Stimulated activated effector memory CD8-positive, alpha-beta T cell treated with anti-CD3 and anti-CD28 coated beads, Interleukin-12 subunit alpha, Interleukin-12 subunit beta, amount 100 ng/mL, for 72 hours (primary cell): ENCODE data around the gene KHDC3L.
A peak's percentile ranks its signal among the peaks of the same experiment; 100 is the strongest.

Experiments used
- ATAC-seq: fragments of 150-1000 bp; cut with Tn5 transposase; 2 replicates; pipeline ENCODE4 v1.10.0; 2021
- DNase-seq, 2 donors: peaks; one replicate each; pipeline ENCODE4 v3.0.0; 2021 to 2022; ENCODE audit warnings: low spot score in 2 of 2
- H3K27ac Mint-ChIP-seq: one replicate; pipeline ENCODE4 v1.8.0; 2022; ENCODE audit warnings: mild to moderate bottlenecking, mixed read lengths
- H3K36me3 Mint-ChIP-seq: one replicate; pipeline ENCODE4 v1.8.0; 2022; ENCODE audit warnings: mild to moderate bottlenecking, mixed read lengths
- H3K4me1 Mint-ChIP-seq: one replicate; pipeline ENCODE4 v1.8.0; 2022; ENCODE audit warnings: mixed read lengths
- H3K4me3 Mint-ChIP-seq: one replicate; pipeline ENCODE4 v1.8.0; 2022; ENCODE audit warnings: mild to moderate bottlenecking, mixed read lengths
- H3K9me3 Mint-ChIP-seq: one replicate; pipeline ENCODE4 v1.8.0; 2022; ENCODE audit warnings: mixed read lengths

KHDC3L gene

GRCh38 chr6:73362358-73362757, at the start of gene KHDC3L:
TSS of gene KHDC3L (plus strand) at chr6:73362658. CDS start at chr6:73362730, 72 bp downstream.
- Mint-ChIP-seq H3K4me3 (no peak within 1 kb of the TSS), H3K36me3 (no peaks in the 10 kb centered on the region), H3K27ac (no peak within 1 kb of the TSS), H3K4me1 (no peaks in the 10 kb centered on the region), H3K9me3 (no peaks in the 10 kb centered on the region)
- ATAC-seq = no peak
- no peak for DNase-seq

- ATAC-seq = peak; percentile 4
- no peak for DNase-seq
- Mint-ChIP-seq H3K4me3 (no peak overlapping the region), H3K9me3 (no peaks in the 10 kb centered on the region), H3K4me1 (peaks cover 13% of the 10 kb centered on the region), H3K27ac (no peak overlapping the region), H3K36me3 (no peaks in the 10 kb centered on the region)
Measured at GRCh38 chr6:73314577-73315492, 47.6 kb upstream of the KHDC3L start.

GRCh38 chr6:73323323-73323722, 39.1 kb upstream of the KHDC3L start:
- no peaks in the 10 kb centered on the region for H3K4me1 Mint-ChIP-seq
- no peak for ATAC-seq
- H3K27ac Mint-ChIP-seq = no peak overlapping the region
- DNase-seq = no peak
- H3K36me3 Mint-ChIP-seq = no peaks in the 10 kb centered on the region
- H3K4me3 Mint-ChIP-seq = no peak overlapping the region
- no peaks in the 10 kb centered on the region for H3K9me3 Mint-ChIP-seq

- DNase-seq (no peak), ATAC-seq (no peak)
- Mint-ChIP-seq H3K4me3 (no peak overlapping the region), H3K4me1 (no peaks in the 10 kb centered on the region), H3K9me3 (no peaks in the 10 kb centered on the region), H3K36me3 (no peaks in the 10 kb centered on the region), H3K27ac (no peak overlapping the region)
Measured at GRCh38 chr6:73325656-73326055, 36.8 kb upstream of the KHDC3L start.

GRCh38 chr6:73328790-73329189, 33.7 kb upstream of the KHDC3L start:
- Mint-ChIP-seq H3K9me3 (no peaks in the 10 kb centered on the region), H3K27ac (no peak overlapping the region)
- no peak for ATAC-seq

GRCh38 chr6:73329201-73329600, 33.3 kb upstream of the KHDC3L start:
- H3K36me3 Mint-ChIP-seq = no peaks in the 10 kb centered on the region
- ATAC-seq = peak; percentile 82
- H3K4me1 Mint-ChIP-seq = no peaks in the 10 kb centered on the region
- DNase-seq = no peak
- no peaks in the 10 kb centered on the region for H3K9me3 Mint-ChIP-seq
- H3K27ac Mint-ChIP-seq = no peak overlapping the region
- no peak overlapping the region for H3K4me3 Mint-ChIP-seq

More at GRCh38 chr6:73328790-73329189, 33.7 kb upstream of the KHDC3L start:
- no peaks in the 10 kb centered on the region for H3K36me3 Mint-ChIP-seq
- no peaks in the 10 kb centered on the region for H3K4me1 Mint-ChIP-seq
- H3K4me3 Mint-ChIP-seq = no peak overlapping the region
- no peak for DNase-seq

- no peak for ATAC-seq
- no peak overlapping the region for H3K27ac Mint-ChIP-seq
- no peak for DNase-seq
- no peaks in the 10 kb centered on the region for H3K9me3 Mint-ChIP-seq
- no peaks in the 10 kb centered on the region for H3K4me1 Mint-ChIP-seq
- H3K36me3 Mint-ChIP-seq = no peaks in the 10 kb centered on the region
- H3K4me3 Mint-ChIP-seq = no peak overlapping the region
Measured at GRCh38 chr6:73339340-73339739, 23.1 kb upstream of the KHDC3L start.

GRCh38 chr6:73340048-73340447, 22.4 kb upstream of the KHDC3L start:
- Mint-ChIP-seq H3K4me3 (no peak overlapping the region), H3K36me3 (no peaks in the 10 kb centered on the region), H3K9me3 (no peaks in the 10 kb centered on the region), H3K4me1 (no peaks in the 10 kb centered on the region), H3K27ac (no peak overlapping the region)
- ATAC-seq (no peak), DNase-seq (no peak)

GRCh38 chr6:73341335-73341734, 21.1 kb upstream of the KHDC3L start:
- ATAC-seq (no peak), DNase-seq (no peak)
- H3K36me3 Mint-ChIP-seq = no peaks in the 10 kb centered on the region
- no peaks in the 10 kb centered on the region for H3K9me3 Mint-ChIP-seq
- no peak overlapping the region for H3K27ac Mint-ChIP-seq
- H3K4me1 Mint-ChIP-seq = no peaks in the 10 kb centered on the region
- no peak overlapping the region for H3K4me3 Mint-ChIP-seq

GRCh38 chr6:73342174-73342573, 20.3 kb upstream of the KHDC3L start:
- Mint-ChIP-seq H3K4me3 (no peak overlapping the region), H3K9me3 (no peaks in the 10 kb centered on the region), H3K36me3 (no peaks in the 10 kb centered on the region), H3K27ac (no peak overlapping the region), H3K4me1 (no peaks in the 10 kb centered on the region)
- DNase-seq (no peak), ATAC-seq (no peak)

GRCh38 chr6:73343164-73343563, 19.3 kb upstream of the KHDC3L start:
- Mint-ChIP-seq H3K4me3 (no peak overlapping the region), H3K27ac (no peak overlapping the region)

GRCh38 chr6:73348550-73349204, 13.8 kb upstream of the KHDC3L start:
- Mint-ChIP-seq H3K27ac (no peak overlapping the region), H3K4me3 (no peak overlapping the region), H3K4me1 (no peaks in the 10 kb centered on the region), H3K9me3 (no peaks in the 10 kb centered on the region), H3K36me3 (no peaks in the 10 kb centered on the region)
- no peak for ATAC-seq
- no peak for DNase-seq

More at GRCh38 chr6:73343164-73343563, 19.3 kb upstream of the KHDC3L start:
- ATAC-seq = no peak
- no peak for DNase-seq
- no peaks in the 10 kb centered on the region for H3K9me3 Mint-ChIP-seq
- H3K36me3 Mint-ChIP-seq = no peaks in the 10 kb centered on the region
- H3K4me1 Mint-ChIP-seq = no peaks in the 10 kb centered on the region

GRCh38 chr6:73349311-73349710, 13.1 kb upstream of the KHDC3L start:
- Mint-ChIP-seq H3K36me3 (no peaks in the 10 kb centered on the region), H3K9me3 (no peaks in the 10 kb centered on the region), H3K27ac (no peak overlapping the region), H3K4me1 (no peaks in the 10 kb centered on the region), H3K4me3 (no peak overlapping the region)
- ATAC-seq (no peak), DNase-seq (no peak)

- DNase-seq = no peak
- no peaks in the 10 kb centered on the region for H3K9me3 Mint-ChIP-seq
- no peaks in the 10 kb centered on the region for H3K36me3 Mint-ChIP-seq
Measured at GRCh38 chr6:73353636-73354593, 8.5 kb upstream of the KHDC3L start, which contains the start of gene DPPA5. TSS of gene DPPA5 (minus strand) at chr6:73354276. CDS start at chr6:73354225, 51 bp downstream.

More at GRCh38 chr6:73353636-73354593, 8.5 kb upstream of the KHDC3L start, which contains the start of gene DPPA5:
- Mint-ChIP-seq H3K4me3 (no peak within 1 kb of the TSS), H3K4me1 (no peaks in the 10 kb centered on the region), H3K27ac (no peak within 1 kb of the TSS)
- ATAC-seq = no peak
